Left lung (tissue), 10 donors: Measurements from ENCODE around the gene MLH1. TPM values are rescaled to one million over a fixed set of nuclear protein-coding genes. Genes with fewer than 3 reads are reported as not detected.
A peak's percentile ranks its signal among the peaks of the same experiment; 100 is the strongest.

ENCODE experiments used
- ATAC-seq: fragments of 200-7000 bp; cut with Tn5 transposase; one replicate; pipeline ENCODE4 v1.9.1; 2020; ENCODE audit warnings: moderate library complexity
- DNase-seq, 4 donors: peaks; one replicate each; pipeline ENCODE4 v3.0.0-alpha.2; 2013 to 2020
- H3K27ac ChIP-seq, 2 donors: fragments of 200-600 bp; sonication (generic) in 1 of 2; one replicate each; pipeline versions ENCODE4 v1.5.0 to v1.8.0; 2020 to 2021
- H3K27me3 ChIP-seq, 2 donors: fragments of 200-600 bp; sonication (generic) in 1 of 2; one replicate each; pipeline versions ENCODE4 v1.5.0 to v1.8.0; 2020 to 2021
- H3K36me3 ChIP-seq, 2 donors: fragments of 200-600 bp; sonication (generic) in 1 of 2; one replicate each; pipeline versions ENCODE4 v1.5.0 to v1.8.0; 2020 to 2021
- H3K4me1 ChIP-seq, 2 donors: fragments of 200-600 bp; one replicate each; pipeline ENCODE4 v1.8.0; 2021
- H3K4me3 ChIP-seq, 2 donors: fragments of 200-600 bp; sonication (generic) in 1 of 2; one replicate each; pipeline versions ENCODE4 v1.5.0 to v1.8.0; 2020 to 2021; ENCODE audit warnings: mild to moderate bottlenecking in 1 of 2
- H3K9me3 ChIP-seq, 2 donors: fragments of 200-600 bp; sonication (generic) in 1 of 2; one replicate each; pipeline versions ENCODE4 v1.5.0 to v1.8.0; 2020 to 2021
- CTCF ChIP-seq, 2 donors: fragments of 200-600 bp; sonication (generic) in 1 of 2; IDR thresholded peaks; one replicate each; pipeline versions ENCODE4 v1.5.0 to v1.8.0; 2021; ENCODE audit warnings: antibody characterized with exemption in 2 of 2
- intact Hi-C, 2 donors: fragments of 100-400 bp; cut with DNase I; formaldehyde crosslinking; loops; one replicate each; pipeline versions ENCODE4 v1.11.2 to v1.14.2; 2022
- polyA plus RNA-seq, 6 donors: library from polyadenylated mRNA; unstranded; fragments of 120-200 nt; gene quantifications; one replicate each; pipeline ENCODE4 v1.2.1, GENCODE V29; 2013; ENCODE audit not compliant: insufficient read length in 6 of 6
- total RNA-seq, 2 donors: library from RNA; stranded (reverse); fragmentation: NEBNext Ultra II Directional; extraction: Animal tissue kit (Norgen Biotek cat#: 25700); gene quantifications; one replicate each; pipeline ENCODE4 v1.2.1, GENCODE V29; 2021
- donor health status: DM: no; HTN: yes; CAD: no.
- donor health status: DM: no; HTN: no; CAD: no.

The MLH1 gene
- total and polyA plus RNA-seq, 8 donors: 26.1 to 68.5 (median 56.9) TPM

- H3K36me3 ChIP-seq: peaks cover 0 to 39% of the 10 kb centered on the region in 2 donors
- DNase-seq: no peak
- H3K9me3 ChIP-seq: no peaks in the 10 kb centered on the region
- no peak overlapping the region for H3K27ac ChIP-seq
- TF ChIP-seq CTCF (IDR thresholded peaks at IDR 0.05): no peak
- no peak for ATAC-seq
- H3K4me1 ChIP-seq: no peaks in the 10 kb centered on the region
- H3K4me3 ChIP-seq: no peak overlapping the region
- intact Hi-C loops: no loop called here
- no peaks in the 10 kb centered on the region for H3K27me3 ChIP-seq
These were observed 94.6 kb downstream of the MLH1 start for GRCh38 chr3:37087870-37088269.

- no peaks in the 10 kb centered on the region for H3K27me3 ChIP-seq
- no peaks in the 10 kb centered on the region for H3K9me3 ChIP-seq
- ATAC-seq (no peak), DNase-seq (no peak)
- peaks cover 9 to 13% of the 10 kb centered on the region in 2 donors for H3K4me1 ChIP-seq
- no peak for TF ChIP-seq CTCF (IDR thresholded peaks at IDR 0.05)
- intact Hi-C loops: no loop called here
- H3K27ac ChIP-seq: no peak overlapping the region
- H3K4me3 ChIP-seq: no peak overlapping the region
- peaks cover 0 to 40% of the 10 kb centered on the region in 2 donors for H3K36me3 ChIP-seq
These were observed 99.2 kb downstream of the MLH1 start for GRCh38 chr3:37092484-37092883.

GRCh38 chr3:37093481-37093880 lies 100.2 kb downstream of the MLH1 start:
- ATAC-seq (no peak), DNase-seq (no peak)
- Histone ChIP-seq H3K4me1 (peaks cover 12 to 13% of the 10 kb centered on the region in 2 donors), H3K27ac (no peak overlapping the region), H3K4me3 (no peak overlapping the region), H3K36me3 (peaks cover 0 to 36% of the 10 kb centered on the region in 2 donors), H3K9me3 (no peaks in the 10 kb centered on the region), H3K27me3 (no peaks in the 10 kb centered on the region)
- no peak for TF ChIP-seq CTCF (IDR thresholded peaks at IDR 0.05)
- intact Hi-C loops: no loop called here

GRCh38 chr3:37094636-37095035 lies 101.3 kb downstream of the MLH1 start:
- Histone ChIP-seq H3K27ac (peak overlapping the region in 1 of 2 donors; percentile 29), H3K4me1 (peaks cover 12 to 13% of the 10 kb centered on the region in 2 donors), H3K9me3 (no peaks in the 10 kb centered on the region), H3K4me3 (no peak overlapping the region), H3K27me3 (no peaks in the 10 kb centered on the region), H3K36me3 (peaks cover 0 to 36% of the 10 kb centered on the region in 2 donors)
- no peak for TF ChIP-seq CTCF (IDR thresholded peaks at IDR 0.05)
- intact Hi-C loops: no loop called here
- ATAC-seq (no peak), DNase-seq (peak in 2 of 4 donors; percentile 70 to 82)

- TF ChIP-seq CTCF (IDR thresholded peaks at IDR 0.05): no peak
- ATAC-seq: peak; percentile 46
- peak in 1 of 4 donors; percentile 25 for DNase-seq
- intact Hi-C loops: no loop called here
- Histone ChIP-seq H3K27me3 (no peaks in the 10 kb centered on the region), H3K36me3 (peaks cover 0 to 26% of the 10 kb centered on the region in 2 donors), H3K4me3 (no peak overlapping the region), H3K4me1 (peaks cover 12 to 13% of the 10 kb centered on the region in 2 donors), H3K9me3 (no peaks in the 10 kb centered on the region), H3K27ac (peak overlapping the region; percentile 14 to 15)
These were observed 103.0 kb downstream of the MLH1 start for GRCh38 chr3:37096288-37096687.
